Fibroblast of skin of right quadriceps (primary cell): ENCODE data around the gene KCNQ2.

Experiments
- DNase-seq: peaks from one replicate; pipeline ENCODE4 v3.0.0-alpha.2; 2013

Gene KCNQ2

GRCh38 chr20:63399596-63400375, 72.7 kb downstream of the KCNQ2 start:
- no peak for DNase-seq

GRCh38 chr20:63398744-63399514, 73.5 kb downstream of the KCNQ2 start:
- no peak for DNase-seq

- DNase-seq: no peak
Observed at GRCh38 chr20:63397946-63398450, 74.5 kb downstream of the KCNQ2 start.

- no peak for DNase-seq
Observed at GRCh38 chr20:63397155-63397843, 75.2 kb downstream of the KCNQ2 start.

- DNase-seq: no peak
Observed at GRCh38 chr20:63396300-63396699, 76.2 kb downstream of the KCNQ2 start.

GRCh38 chr20:63395723-63396122, 76.7 kb downstream of the KCNQ2 start:
- DNase-seq: no peak

GRCh38 chr20:63394920-63395455, 77.5 kb downstream of the KCNQ2 start:
- DNase-seq: no peak

GRCh38 chr20:63394069-63394919, 78.2 kb downstream of the KCNQ2 start:
- DNase-seq: peak; percentile 6

GRCh38 chr20:63393566-63393965, 78.9 kb downstream of the KCNQ2 start:
- DNase-seq: no peak

GRCh38 chr20:63392465-63393365, 79.7 kb downstream of the KCNQ2 start:
- no peak for DNase-seq

GRCh38 chr20:63387917-63388316, 84.5 kb downstream of the KCNQ2 start:
- DNase-seq: no peak

GRCh38 chr20:63387393-63387792, 85.1 kb downstream of the KCNQ2 start:
- DNase-seq: no peak

- no peak for DNase-seq
Observed at GRCh38 chr20:63386491-63386890, 86.0 kb downstream of the KCNQ2 start.

- no peak for DNase-seq
Observed at GRCh38 chr20:63385819-63386218, 86.6 kb downstream of the KCNQ2 start.

GRCh38 chr20:63384336-63384735, 88.1 kb downstream of the KCNQ2 start:
- no peak for DNase-seq

GRCh38 chr20:63383556-63383955, 88.9 kb downstream of the KCNQ2 start:
- no peak for DNase-seq

- DNase-seq: no peak
Observed at GRCh38 chr20:63382551-63383300, 89.7 kb downstream of the KCNQ2 start.

- DNase-seq: no peak
Observed at GRCh38 chr20:63381781-63382431, 90.5 kb downstream of the KCNQ2 start.

GRCh38 chr20:63380346-63380870, 92.0 kb downstream of the KCNQ2 start:
- DNase-seq: no peak
